SK-N-SH (cell line): ENCODE measurements around the gene TANC1. TPM values are rescaled to one million over a fixed set of nuclear protein-coding genes. Genes with fewer than 3 reads are reported as not detected.

ENCODE experiments used
- CTCF ChIA-PET: fragments of 300-600, 350-600 bp; formaldehyde crosslinking; extraction: SDS; loops from one replicate; lab custom pipeline; 2021; lab: Yijun Ruan, JAX
- POLR2A ChIA-PET: fragments of 350-600 bp; sonication (Branson Sonifier 250); formaldehyde crosslinking; extraction: SDS; loops from one replicate; lab custom pipeline; 2020; ENCODE audit warnings: antibody characterized with exemption, inconsistent platforms; lab: Yijun Ruan, JAX
- DNase-seq: peaks from one replicate; pipeline ENCODE4 v3.0.0; 2012
- H2AFZ ChIP-seq: fragments of 200-600 bp; sonication (generic); 2 replicates; pipeline ENCODE4 v1.8.1; 2016; ENCODE audit warnings: antibody characterized with exemption, mild to moderate bottlenecking, low read depth
- H3F3A ChIP-seq: fragments of 200-600 bp; sonication (generic); replicated peaks from 2 replicates; pipeline ENCODE3; 2016; ENCODE audit warnings: antibody characterized with exemption, mild to moderate bottlenecking; ENCODE audit not compliant: insufficient read depth
- H3K27ac ChIP-seq, 2 experiments: fragments of 200-500 bp in 1 of 2; fragments of 200-600 bp in 1 of 2; sonication (Bioruptor generic) in 1 of 2; sonication (generic), shearing (Covaris generic) in 1 of 2; 2 replicates each; pipeline versions ENCODE4 v1.5.1 to v1.6.1; 2014 to 2016; ENCODE audit warnings: low read depth in 2 of 2, inconsistent platforms in 1 of 2, low read length in 1 of 2, mild to moderate bottlenecking in 1 of 2, mixed read lengths in 1 of 2
- H3K27me3 ChIP-seq: fragments of 200-600 bp; sonication (generic), shearing (Covaris generic); 2 replicates; pipeline ENCODE4 v1.6.1; 2016; ENCODE audit warnings: mixed run types; ENCODE audit not compliant: insufficient read depth
- H3K36me3 ChIP-seq, 2 experiments: fragments of 200-500 bp in 1 of 2; fragments of 200-600 bp in 1 of 2; sonication (Bioruptor generic) in 1 of 2; sonication (generic) in 1 of 2; replicated peaks in 1 of 2; 2 replicates each; pipeline versions ENCODE3 to v1.5.1; 2014 to 2016; ENCODE audit warnings: low read length in 1 of 2, mild to moderate bottlenecking in 1 of 2; ENCODE audit not compliant: insufficient read depth in 2 of 2, control insufficient read depth in 1 of 2
- H3K4me1 ChIP-seq, 2 experiments: fragments of 200-500 bp in 1 of 2; fragments of 200-600 bp in 1 of 2; sonication (Bioruptor generic) in 1 of 2; sonication (generic), shearing (Covaris generic) in 1 of 2; 2 replicates each; pipeline versions ENCODE4 v1.5.1 to v1.6.1; 2014 to 2016; ENCODE audit warnings: low read depth in 1 of 2, low read length in 1 of 2, mixed run types in 1 of 2; ENCODE audit not compliant: insufficient read depth in 2 of 2, control insufficient read depth in 1 of 2
- H3K4me2 ChIP-seq: fragments of 200-600 bp; sonication (generic), shearing (Covaris generic); 2 replicates; pipeline ENCODE4 v1.6.1; 2017; ENCODE audit warnings: mixed run types
- H3K4me3 ChIP-seq, 2 experiments: fragments of 200-500 bp in 1 of 2; fragments of 200-600 bp in 1 of 2; sonication (Bioruptor generic) in 1 of 2; sonication (generic), shearing (Covaris generic) in 1 of 2; 2 replicates each; pipeline versions ENCODE4 v1.5.1 to v1.8.1; 2014 to 2016; ENCODE audit warnings: low read depth in 2 of 2, inconsistent platforms in 1 of 2, low read length in 1 of 2, mild to moderate bottlenecking in 1 of 2, mixed read lengths in 1 of 2, moderate library complexity in 1 of 2
- H3K79me2 ChIP-seq: fragments of 200-600 bp; sonication (generic); 2 replicates; pipeline ENCODE4 v1.8.1; 2017; ENCODE audit warnings: mild to moderate bottlenecking; ENCODE audit not compliant: insufficient read depth
- H3K9ac ChIP-seq: fragments of 200-600 bp; sonication (generic); 2 replicates; pipeline ENCODE4 v1.6.1; 2017; ENCODE audit warnings: mixed run types
- H3K9me2 ChIP-seq: fragments of 200-600 bp; sonication (generic); 2 replicates; pipeline ENCODE4 v1.6.1; 2017; ENCODE audit warnings: mixed run types
- H3K9me3 ChIP-seq: fragments of 200-600 bp; sonication (generic); 2 replicates; pipeline ENCODE4 v1.6.1; 2017; ENCODE audit warnings: mixed run types, mild to moderate bottlenecking, moderate library complexity
- H4K20me1 ChIP-seq: fragments of 200-600 bp; sonication (generic); 2 replicates; pipeline ENCODE4 v1.6.1; 2017; ENCODE audit warnings: mild to moderate bottlenecking, mixed run types; ENCODE audit not compliant: insufficient read depth
- CHD2 ChIP-seq: fragments of 150-350 bp; IDR thresholded peaks from 2 replicates; pipeline ENCODE4 v1.6.1; 2018; ENCODE audit warnings: low read length; ENCODE audit not compliant: partially characterized antibody
- EP300 ChIP-seq, 2 experiments: IDR thresholded peaks; 2 replicates each; pipeline versions ENCODE4 v1.4.0 to v1.6.1; 2012; ENCODE audit warnings: borderline replicate concordance in 1 of 2, low read depth in 1 of 2, low read length in 1 of 2
- EZH2phosphoT487 ChIP-seq: fragments of 200-600 bp; sonication (generic); IDR thresholded peaks from 2 replicates; pipeline ENCODE4 v1.6.1; 2017; ENCODE audit warnings: low read depth, mixed run types, mild to moderate bottlenecking, antibody characterized with exemption, moderate library complexity, borderline replicate concordance
- FOSL2 ChIP-seq: IDR thresholded peaks from 2 replicates; pipeline ENCODE4 v1.4.0; 2012; ENCODE audit warnings: low read depth, mild to moderate bottlenecking, moderate library complexity, borderline replicate concordance
- FOXJ3 ChIP-seq: sonication (generic); formaldehyde crosslinking; IDR thresholded peaks from 2 replicates; pipeline ENCODE4 v1.5.1; 2020; ENCODE audit warnings: mild to moderate bottlenecking, missing genetic modification reagents
- GATA2 ChIP-seq: sonication (generic); formaldehyde crosslinking; IDR thresholded peaks from 2 replicates; pipeline ENCODE4 v1.5.0; 2020; ENCODE audit warnings: mild to moderate bottlenecking, missing genetic modification reagents
- JUND ChIP-seq: IDR thresholded peaks from 2 replicates; pipeline ENCODE4 v1.4.0; 2012
- MEF2A ChIP-seq: IDR thresholded peaks from 2 replicates; pipeline ENCODE4 v1.4.0; 2012; ENCODE audit warnings: low read depth, borderline replicate concordance
- MXI1 ChIP-seq: IDR thresholded peaks from 2 replicates; pipeline ENCODE4 v1.6.1; 2012; ENCODE audit warnings: mild to moderate bottlenecking, low read depth, low read length, improper control_type of control experiment
- NFIC ChIP-seq: IDR thresholded peaks from 2 replicates; pipeline ENCODE4 v1.4.0; 2012; ENCODE audit warnings: borderline replicate concordance
- NRF1 ChIP-seq: IDR thresholded peaks from 2 replicates; pipeline ENCODE4 v1.6.1; 2012; ENCODE audit warnings: low read depth, mild to moderate bottlenecking, low read length
- PBX3 ChIP-seq: IDR thresholded peaks from 2 replicates; pipeline ENCODE4; 2012
- POLR2AphosphoS5 ChIP-seq: IDR thresholded peaks from 2 replicates; pipeline ENCODE4 v1.6.1; 2012; ENCODE audit warnings: low read depth, low read length
- RAD21 ChIP-seq: IDR thresholded peaks from 2 replicates; pipeline ENCODE4 v1.6.1; 2012; ENCODE audit warnings: mild to moderate bottlenecking, low read length
- RCOR1 ChIP-seq: fragments of 150-350 bp; IDR thresholded peaks from 2 replicates; pipeline ENCODE4 v1.6.1; 2017; ENCODE audit warnings: antibody characterized with exemption, low read length
- RXRA ChIP-seq: IDR thresholded peaks from 2 replicates; pipeline ENCODE4 v1.4.0; 2012; ENCODE audit warnings: low read depth, mild to moderate bottlenecking, borderline replicate concordance
- SIN3A ChIP-seq: IDR thresholded peaks from 2 replicates; pipeline ENCODE4 v1.6.1; 2012; ENCODE audit warnings: low read depth, mild to moderate bottlenecking, low read length, moderate library complexity, borderline replicate concordance
- TAF1 ChIP-seq: IDR thresholded peaks from 2 replicates; pipeline ENCODE4 v1.6.1; 2012; ENCODE audit warnings: low read depth, mild to moderate bottlenecking, low read length, moderate library complexity, borderline replicate concordance
- TCF12 ChIP-seq: IDR thresholded peaks from 2 replicates; pipeline ENCODE4 v1.4.0; 2012
- TEAD4 ChIP-seq: IDR thresholded peaks from 2 replicates; pipeline ENCODE4 v1.4.0; 2012; ENCODE audit warnings: mild to moderate bottlenecking, borderline replicate concordance; ENCODE audit not compliant: insufficient read depth
- YY1 ChIP-seq: IDR thresholded peaks from 2 replicates; pipeline ENCODE4 v1.4.0; 2012; ENCODE audit warnings: low read depth, mild to moderate bottlenecking
- WGBS: methylation state at CpG from one replicate; pipeline ENCODE4 v1.1.6; 2017; ENCODE audit warnings: low lambda C conversion rate; 5-methylcytosine and 5-hydroxymethylcytosine counted together
- polyA plus RNA-seq, 3 experiments: library from polyadenylated mRNA; depleted of rRNA; stranded (reverse); fragments of >200 nt; gene quantifications; 2 replicates each; pipeline ENCODE4 v1.2.3, GENCODE V29; 2012
- TF ChIP-seq, protein P1 (sequence below): fragments of 150-350 bp; IDR thresholded peaks from 2 replicates; pipeline ENCODE4 v1.6.1; 2017; ENCODE audit warnings: antibody characterized with exemption, low read length, low read depth, borderline replicate concordance
- TF ChIP-seq, protein P2 (sequence below): IDR thresholded peaks from 2 replicates; pipeline ENCODE4 v1.4.0; 2012; ENCODE audit warnings: low read depth
- TF ChIP-seq, protein P3 (sequence below): IDR thresholded peaks from 2 replicates; pipeline ENCODE4 v1.4.0; 2012; ENCODE audit warnings: low read depth, borderline replicate concordance

TANC1 gene
- polyA plus RNA-seq, 1 of the 3 experiments (the other 2 are of a cell fraction) = 19.2 TPM

DNA sequence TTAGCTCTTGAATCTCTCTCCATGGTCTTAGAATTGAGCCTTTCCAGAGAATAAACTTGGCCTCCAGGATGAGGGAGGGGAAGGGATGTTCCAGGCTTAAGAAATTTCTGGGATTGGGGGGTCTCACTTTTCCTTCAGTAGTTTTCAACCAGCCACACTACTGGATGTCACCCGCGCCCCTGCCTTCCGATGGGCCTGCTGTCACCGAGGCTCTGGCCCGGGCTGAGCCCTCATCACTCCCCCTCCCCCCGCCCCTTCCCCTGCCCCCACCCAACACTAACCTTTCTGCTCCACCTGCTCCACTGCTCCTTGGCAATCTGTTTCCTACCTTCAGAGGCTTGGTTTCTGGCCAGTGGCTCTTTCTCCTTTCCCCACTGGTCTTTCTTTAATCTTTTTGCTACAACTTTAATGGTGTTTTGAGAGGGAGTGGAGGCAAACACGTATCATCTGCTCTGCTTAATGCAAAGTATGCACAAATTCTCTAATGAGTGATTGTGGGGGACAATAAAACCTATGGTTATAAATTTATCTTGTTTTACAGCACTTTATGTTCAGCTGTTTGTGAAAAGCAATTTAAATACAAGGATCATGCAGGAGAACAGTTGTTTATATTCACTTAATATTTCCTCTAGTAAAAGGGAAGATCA is 162.9 kb downstream of the TANC1 start:
- peak overlapping the region; percentile 50; the same call in 1 of the 2 replicates for H3K4me2 ChIP-seq
- H3K36me3 ChIP-seq = no peaks in the 10 kb centered on the region

GRCh38 chr2:159131914-159132281 is 163.5 kb downstream of the TANC1 start:
- no peaks in the 10 kb centered on the region for H3K9me2 ChIP-seq
- H3K4me3 ChIP-seq = no peak overlapping the region
- H3K9ac ChIP-seq = peak overlapping the region; percentile 45; the same call in 1 of the 2 replicates
- no peak overlapping the region for H2AFZ ChIP-seq
- no peaks in the 10 kb centered on the region for H3K9me3 ChIP-seq
- ChIA-PET CTCF (no interaction called here), POLR2A (interaction anchor here (0.6 kb wide), 1 partner anchor 17 kb away, joined by 3 read pairs; no protein-coding TSS in a partner anchor)
- peaks cover 36 to 62% of the 10 kb centered on the region in 2 experiments for H3K4me1 ChIP-seq
- 24% methylated on average over 4 of the region's 4 CpGs for WGBS
- H4K20me1 ChIP-seq = no peaks in the 10 kb centered on the region
- no peaks in the 10 kb centered on the region for H3K36me3 ChIP-seq
- H3K27ac ChIP-seq = peak overlapping the region; percentile 80 to 97
- H3F3A ChIP-seq = peaks cover 23% of the 10 kb centered on the region
- no peak for DNase-seq
- H3K79me2 ChIP-seq = peaks cover 34% of the 10 kb centered on the region
- no peaks in the 10 kb centered on the region for H3K27me3 ChIP-seq
- peak overlapping the region; percentile 50; the same call in 1 of the 2 replicates for H3K4me2 ChIP-seq
- TF ChIP-seq, protein P1, sequence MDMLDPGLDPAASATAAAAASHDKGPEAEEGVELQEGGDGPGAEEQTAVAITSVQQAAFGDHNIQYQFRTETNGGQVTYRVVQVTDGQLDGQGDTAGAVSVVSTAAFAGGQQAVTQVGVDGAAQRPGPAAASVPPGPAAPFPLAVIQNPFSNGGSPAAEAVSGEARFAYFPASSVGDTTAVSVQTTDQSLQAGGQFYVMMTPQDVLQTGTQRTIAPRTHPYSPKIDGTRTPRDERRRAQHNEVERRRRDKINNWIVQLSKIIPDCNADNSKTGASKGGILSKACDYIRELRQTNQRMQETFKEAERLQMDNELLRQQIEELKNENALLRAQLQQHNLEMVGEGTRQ = no peak
- peak; percentile 49; the same call in 1 of the 2 replicates for TF ChIP-seq TCF12
- TF ChIP-seq MXI1 = no peak
- TF ChIP-seq PBX3 = peak; percentile 24; the same call in 1 of the 2 replicates
- TF ChIP-seq, protein P2, sequence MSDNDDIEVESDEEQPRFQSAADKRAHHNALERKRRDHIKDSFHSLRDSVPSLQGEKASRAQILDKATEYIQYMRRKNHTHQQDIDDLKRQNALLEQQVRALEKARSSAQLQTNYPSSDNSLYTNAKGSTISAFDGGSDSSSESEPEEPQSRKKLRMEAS = peak; percentile 31; the same call in 1 of the 2 replicates
- TF ChIP-seq EP300 (IDR thresholded peaks at IDR 0.05; ENCODE audit: borderline replicate concordance in 1 of 2, low read depth in 1 of 2, low read length in 1 of 2) = 0 out of 4 replicates have a peak, but pooled peaks of 1 of the 2 experiments have one; percentile 9
- TF ChIP-seq FOSL2 = peak; percentile 73; the same call in 1 of the 2 replicates
- peak; percentile 55 for TF ChIP-seq JUND
- no peak for TF ChIP-seq CHD2
- TF ChIP-seq NFIC = peak; percentile 5; the same call in 1 of the 2 replicates

More for the DNA sequence above, 162.9 kb downstream of the TANC1 start:
- Histone ChIP-seq H3K4me3 (no peak overlapping the region), H3K9ac (peak overlapping the region; percentile 45; the same call in 1 of the 2 replicates), H3K79me2 (peaks cover 34% of the 10 kb centered on the region), H2AFZ (no peak overlapping the region), H3K4me1 (peaks cover 30 to 61% of the 10 kb centered on the region in 2 experiments), H3K9me3 (no peaks in the 10 kb centered on the region), H3F3A (peaks cover 18% of the 10 kb centered on the region), H4K20me1 (no peaks in the 10 kb centered on the region), H3K9me2 (no peaks in the 10 kb centered on the region), H3K27ac (peak overlapping the region; percentile 80 to 97), H3K27me3 (no peaks in the 10 kb centered on the region)
- CTCF ChIA-PET = interaction anchor here (0.9 to 3.8 kb wide), 4 partner anchors 7 to 155 kb away, joined by 3 to 30 read pairs (median 4); partner anchors contain the start of gene WDSUB1
- TF ChIP-seq, protein P1 = no peak
- no peak for TF ChIP-seq SIN3A
- no peak for TF ChIP-seq EZH2phosphoT487
- no peak for TF ChIP-seq TAF1
- TF ChIP-seq POLR2AphosphoS5 = no peak
- TF ChIP-seq RAD21 = no peak
- TF ChIP-seq TCF12 = no peak
- no peak for TF ChIP-seq JUND
- TF ChIP-seq TEAD4 = no peak
- no peak for TF ChIP-seq NRF1
- no peak for TF ChIP-seq MEF2A
- TF ChIP-seq FOSL2 = no peak
- TF ChIP-seq YY1 = no peak
- TF ChIP-seq GATA2 (CRISPR knock-in tag) = no peak
- no peak for TF ChIP-seq RXRA
- TF ChIP-seq RCOR1 = no peak
- TF ChIP-seq FOXJ3 (CRISPR knock-in tag) = no peak
- no peak for TF ChIP-seq EP300 (IDR thresholded peaks at IDR 0.05; ENCODE audit: borderline replicate concordance in 1 of 2, low read depth in 1 of 2, low read length in 1 of 2)
- TF ChIP-seq, protein P3, sequence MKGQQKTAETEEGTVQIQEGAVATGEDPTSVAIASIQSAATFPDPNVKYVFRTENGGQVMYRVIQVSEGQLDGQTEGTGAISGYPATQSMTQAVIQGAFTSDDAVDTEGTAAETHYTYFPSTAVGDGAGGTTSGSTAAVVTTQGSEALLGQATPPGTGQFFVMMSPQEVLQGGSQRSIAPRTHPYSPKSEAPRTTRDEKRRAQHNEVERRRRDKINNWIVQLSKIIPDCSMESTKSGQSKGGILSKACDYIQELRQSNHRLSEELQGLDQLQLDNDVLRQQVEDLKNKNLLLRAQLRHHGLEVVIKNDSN = no peak
- POLR2A ChIA-PET = interaction anchor here (3.1 kb wide), 1 partner anchor 163 kb away, joined by 7 read pairs; the partner anchor contains the start of gene TANC1
- WGBS = 94% methylated on average over 7 of the region's 7 CpGs
- no peak for DNase-seq
